Measurements from ENCODE around the gene MARVELD1. TPM values are rescaled to one million over a fixed set of nuclear protein-coding genes. Genes with fewer than 3 reads are reported as not detected.

MARVELD1 gene
- total and polyA plus RNA-seq, 2 of the 4 experiments (the other 2 are of a cell fraction) = 12.0 to 68.1 TPM

GRCh38 chr10:97738616-97739015 lies 25.1 kb downstream of the MARVELD1 start:
- Histone ChIP-seq H3K14ac (replicated peaks; ENCODE audit: low read depth, low read length) (no peak overlapping the region), H4K20me1 (ENCODE audit: insufficient read depth, low read length) (peaks cover 26% of the 10 kb centered on the region), H2BK20ac (ENCODE audit: low read depth, low read length) (no peak overlapping the region), H2BK5ac (ENCODE audit: low read depth, low read length, poor library complexity, severe bottlenecking) (no peak overlapping the region), H3K9me1 (ENCODE audit: insufficient read depth, low read length) (peaks cover 21% of the 10 kb centered on the region), H2BK15ac (ENCODE audit: low read depth, low read length) (no peak overlapping the region), H3K9ac (ENCODE audit: low read depth, low read length) (no peak overlapping the region), H3K36me3 (ENCODE audit: control insufficient read depth, insufficient read depth, low read length) (peaks cover 20% of the 10 kb centered on the region), H3K27ac (ENCODE audit: insufficient read depth, low read length) (no peak overlapping the region), H3K4me1 (ENCODE audit: control insufficient read depth, insufficient read depth, low read length) (peaks cover 9% of the 10 kb centered on the region), H2BK120ac (ENCODE audit: low read depth, low read length) (no peak overlapping the region), H3K4me2 (ENCODE audit: low read depth, low read length) (peak overlapping the region; percentile 96; the same call in 1 of the 2 replicates), H3K18ac (ENCODE audit: low read depth, low read length) (no peak overlapping the region), H3K56ac (ENCODE audit: extremely low read depth, insufficient read depth, low read length) (no peak overlapping the region), H3K4me3 (ENCODE audit: insufficient read depth, low read depth, low read length) (no peak overlapping the region; the same call in 1 of the 2 replicates), H2AK9ac (replicated peaks; ENCODE audit: low read depth, low read length, poor library complexity) (no peak overlapping the region), H3K23ac (ENCODE audit: low read depth, low read length) (no peak overlapping the region), H2AFZ (replicated peaks; ENCODE audit: low read length, poor library complexity) (no peak overlapping the region), H4K91ac (ENCODE audit: insufficient read depth, low read depth, low read length) (no peak overlapping the region), H4K5ac (ENCODE audit: low read depth, low read length) (no peak overlapping the region), H3K4ac (ENCODE audit: low read depth, low read length) (0 out of 2 replicates have a peak overlapping the region, but pooled peaks have one; percentile 8), H3K9me3 (ENCODE audit: control insufficient read depth, insufficient read depth, low read length) (no peaks in the 10 kb centered on the region), H2AK5ac (ENCODE audit: low read depth, low read length) (0 out of 2 replicates have a peak overlapping the region, but pooled peaks have one; percentile 13), H4K8ac (ENCODE audit: low read depth in 2 of 2, low read length in 2 of 2) (no peak overlapping the region), H3K27me3 (ENCODE audit: control insufficient read depth, insufficient read depth, low read length) (no peaks in the 10 kb centered on the region), H3K79me1 (ENCODE audit: low read depth in 1 of 2, low read length in 2 of 2) (peaks cover 24 to 52% of the 10 kb centered on the region in 2 experiments)
- intact Hi-C loops (cut with micrococcal nuclease) = no loop called here
- no peak for TF ChIP-seq USF2 (IDR thresholded peaks at IDR 0.05; ENCODE audit: low read depth, low read length)
- no peak for TF ChIP-seq CTCF (conservative IDR thresholded peaks at IDR 0.05; ENCODE audit: low read depth, low read length)
- TF ChIP-seq CHD1 (IDR thresholded peaks at IDR 0.05; ENCODE audit: low read depth, low read length) = no peak
- TF ChIP-seq CEBPB (IDR thresholded peaks at IDR 0.05; ENCODE audit: low read depth, low read length) = no peak
- TF ChIP-seq POLR2A (IDR thresholded peaks at IDR 0.05; ENCODE audit: low read depth, low read length) = no peak
- TF ChIP-seq NFE2L2 (IDR thresholded peaks at IDR 0.05; ENCODE audit: low read depth, low read length) = no peak
- TF ChIP-seq RFX5 (IDR thresholded peaks at IDR 0.05; ENCODE audit: low read depth, low read length) = no peak
- TF ChIP-seq RAD21 (IDR thresholded peaks at IDR 0.05; ENCODE audit: low read length) = no peak
- TF ChIP-seq MXI1 (IDR thresholded peaks at IDR 0.05; ENCODE audit: borderline replicate concordance, low read depth, low read length) = no peak
- no peak for TF ChIP-seq MAFK (IDR thresholded peaks at IDR 0.05; ENCODE audit: low read depth, low read length)
- TF ChIP-seq ELK1 (IDR thresholded peaks at IDR 0.05; ENCODE audit: borderline replicate concordance, low read depth, low read length) = no peak
- TF ChIP-seq FOS (IDR thresholded peaks at IDR 0.05; ENCODE audit: low read depth, low read length) = no peak
- TF ChIP-seq BHLHE40 (IDR thresholded peaks at IDR 0.05; ENCODE audit: low read depth, low read length) = no peak
- TF ChIP-seq SMC3 (IDR thresholded peaks at IDR 0.05; ENCODE audit: low read depth, low read length) = no peak
- TF ChIP-seq RCOR1 (IDR thresholded peaks at IDR 0.05; ENCODE audit: insufficient replicate concordance, low read length) = no peak
- DNase-seq = no peak
- ChIA-PET POLR2A (ENCODE audit: unreplicated experiment) (no interaction called here), CTCF (no interaction called here)
- no TSS peak for BruUV-seq (replicated peaks)
- in situ Hi-C loops (cut with MboI; ENCODE audit: low sequenced_read_pairs) = loop anchor here (10.0 kb wide), 1 partner anchor 164 kb away; the partner anchor contains the start of gene ANKRD2
- no peak for ATAC-seq (ENCODE audit: low read depth)
- WGBS, 2 experiments (ENCODE audit: extremely low coverage in 2 of 2, insufficient read length in 1 of 2) = 100% methylated on average over 1 of the region's 4 CpGs; no CpG with 5 or more reads in 1 of the 2 experiments
- dilution Hi-C loops (cut with HindIII; ENCODE audit: low sequenced_read_pairs, unreplicated experiment) = no loop called here

Measured in IMR-90 (cell line).